Coronary artery (tissue), 2 donors: Measurements from ENCODE around the gene PLPPR5.

Experiments
- DNase-seq: peaks from one replicate; pipeline ENCODE4 v3.0.0-alpha.2; 2017; ENCODE audit warnings: low spot score
- H3K27ac ChIP-seq, 2 donors: fragments of 200-600 bp; sonication (generic); one replicate each; pipeline ENCODE4 v1.5.1; 2016 to 2019
- H3K4me3 ChIP-seq: fragments of 200-600 bp; sonication (generic); 2 replicates; pipeline ENCODE4 v1.5.1; 2016; ENCODE audit warnings: mild to moderate bottlenecking, moderate library complexity
- CTCF ChIP-seq: fragments of 200-600 bp; sonication (generic); IDR thresholded peaks from one replicate; pipeline ENCODE4 v1.5.1; 2019; ENCODE audit warnings: antibody characterized with exemption

The PLPPR5 gene

DNA sequence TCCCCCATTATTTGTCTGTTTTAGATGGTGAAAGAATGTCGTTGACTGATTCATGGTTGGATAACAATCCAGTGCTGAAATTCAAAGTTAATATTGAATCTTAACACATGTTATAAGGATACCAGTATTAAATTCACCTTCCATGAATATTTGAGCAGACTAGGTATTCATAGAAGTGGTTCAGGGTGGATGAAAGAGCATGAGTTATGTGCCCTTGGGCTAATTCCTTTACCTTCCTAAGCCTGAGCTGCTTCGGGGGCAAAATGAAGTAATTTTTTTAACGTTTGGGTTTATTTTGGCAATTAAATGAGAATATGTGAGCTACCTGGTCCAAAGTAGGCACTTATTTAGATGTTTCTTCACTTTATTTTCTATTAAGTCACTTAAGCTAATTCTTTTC is 2.7 kb upstream of the PLPPR5 start:
- no peak overlapping the region for H3K27ac ChIP-seq
- no peak for TF ChIP-seq CTCF
- DNase-seq: no peak

GRCh38 chr1:99005537-99005942 is 879 bp upstream of the PLPPR5 start:
- Histone ChIP-seq H3K27ac (no peak overlapping the region), H3K4me3 (peak overlapping the region; percentile 73)
- DNase-seq: no peak
- TF ChIP-seq CTCF: no peak

More for the DNA sequence above, 2.7 kb upstream of the PLPPR5 start:
- no peak overlapping the region for H3K4me3 ChIP-seq

GRCh38 chr1:99004254-99004860 is 304 bp downstream of the PLPPR5 start:
- H3K27ac ChIP-seq: no peak overlapping the region
- peak overlapping the region; percentile 73 for H3K4me3 ChIP-seq
- no peak for DNase-seq
- no peak for TF ChIP-seq CTCF

- no peak for DNase-seq
- no peak for TF ChIP-seq CTCF
- H3K4me3 ChIP-seq: peak overlapping the region; percentile 73
- H3K27ac ChIP-seq: no peak overlapping the region
These were observed 944 bp downstream of the PLPPR5 start for GRCh38 chr1:99003581-99004253.

GRCh38 chr1:98992844-98993243 is 11.8 kb downstream of the PLPPR5 start:
- Histone ChIP-seq H3K27ac (no peak overlapping the region), H3K4me3 (no peak overlapping the region)
- no peak for DNase-seq
- TF ChIP-seq CTCF: no peak

DNA sequence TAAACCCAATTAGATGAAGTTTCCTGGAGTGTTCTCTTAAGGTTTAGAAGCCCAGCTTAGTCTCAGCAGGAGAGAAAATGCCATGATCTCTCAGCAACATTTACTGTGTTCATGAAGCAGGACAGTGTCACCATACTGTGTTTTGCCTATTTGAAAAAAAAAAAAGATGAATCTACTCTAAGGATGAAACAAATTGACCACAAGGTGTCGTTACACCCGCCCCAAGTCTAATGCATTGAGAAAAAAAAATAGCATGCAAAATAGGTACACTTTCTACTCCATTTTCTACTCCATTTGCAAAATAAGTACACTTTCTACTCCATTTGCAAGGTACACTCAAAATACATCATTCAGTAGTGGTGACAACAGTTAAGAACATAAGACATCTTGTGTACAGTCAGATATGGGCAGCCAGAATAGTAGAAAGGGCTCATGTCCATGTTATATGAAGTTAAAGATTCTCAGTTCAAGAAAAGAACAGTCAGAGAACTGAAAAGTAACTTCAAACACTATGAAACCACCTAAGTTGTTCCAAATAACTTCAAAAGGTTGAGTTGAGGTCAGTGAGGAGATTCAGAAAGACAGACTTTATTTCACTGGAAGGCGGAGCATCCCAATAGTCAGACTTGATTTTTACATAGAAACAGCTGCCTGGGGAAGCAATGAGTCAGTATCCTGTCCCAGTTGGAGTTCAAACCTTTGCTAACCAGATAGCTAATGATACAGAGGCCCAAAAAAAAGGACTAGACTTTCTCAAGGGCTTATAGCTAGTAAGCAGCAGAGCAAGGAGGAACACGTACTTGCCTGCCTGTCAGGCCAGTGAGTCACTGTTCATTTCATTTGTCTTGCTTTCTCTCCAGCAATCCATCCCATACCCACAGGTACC is 13.3 kb downstream of the PLPPR5 start:
- H3K27ac ChIP-seq: no peak overlapping the region
- TF ChIP-seq CTCF: no peak
- H3K4me3 ChIP-seq: no peak overlapping the region
- DNase-seq: no peak
